Mesangial cell (primary cell): ENCODE results near the gene POLR1H. TPM values are rescaled to one million over a fixed set of nuclear protein-coding genes. Genes with fewer than 3 reads are reported as not detected.

Experiments used
- total RNA-seq: library from RNA; depleted of rRNA; stranded (reverse); fragments of >200 nt; gene quantifications from 2 replicates; pipeline ENCODE4 v1.2.3, GENCODE V29; 2015

The POLR1H gene, protein sequence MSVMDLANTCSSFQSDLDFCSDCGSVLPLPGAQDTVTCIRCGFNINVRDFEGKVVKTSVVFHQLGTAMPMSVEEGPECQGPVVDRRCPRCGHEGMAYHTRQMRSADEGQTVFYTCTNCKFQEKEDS
- 21.7 and 25.6 TPM in 2 replicates for total RNA-seq

DNA sequence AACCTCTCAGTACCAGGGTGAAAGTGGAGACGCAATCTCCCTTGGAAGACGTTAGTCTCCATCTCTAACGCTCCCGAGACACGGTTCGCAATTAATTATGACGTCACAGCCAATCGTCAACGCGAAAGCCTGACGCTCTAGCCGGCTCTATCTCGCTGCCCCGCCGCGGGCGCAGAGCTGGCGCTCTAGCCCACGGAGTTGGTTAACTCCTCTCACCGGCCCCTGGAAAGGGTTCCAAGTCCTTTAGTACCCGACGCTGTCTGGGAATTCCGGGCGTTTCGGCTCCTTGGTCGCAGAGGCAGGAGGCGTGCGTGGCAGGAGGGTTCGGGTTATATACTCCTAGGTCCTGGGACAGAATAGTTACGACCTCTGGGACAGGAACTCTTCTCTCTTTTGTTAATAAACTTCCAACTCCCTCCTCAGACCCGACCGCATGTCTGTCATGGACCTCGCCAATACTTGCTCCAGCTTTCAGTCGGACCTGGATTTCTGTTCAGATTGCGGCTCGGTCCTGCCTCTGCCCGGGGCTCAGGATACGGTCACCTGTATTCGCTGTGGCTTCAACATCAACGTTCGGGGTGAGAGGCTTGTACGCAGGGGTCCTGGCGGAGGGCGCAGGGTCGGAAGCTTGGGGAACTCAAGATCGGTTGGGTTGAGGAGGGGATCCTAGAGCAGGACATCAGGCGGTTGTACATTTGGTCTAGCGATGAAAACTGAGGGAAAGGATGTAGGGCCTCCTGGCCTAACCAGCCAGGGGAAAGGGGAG is at the start of gene POLR1H:
POLR1H (plus strand) TSS at position 174 of the 766 bp plus-strand sequence; CDS start at position 434, 260 bp downstream.

DNA sequence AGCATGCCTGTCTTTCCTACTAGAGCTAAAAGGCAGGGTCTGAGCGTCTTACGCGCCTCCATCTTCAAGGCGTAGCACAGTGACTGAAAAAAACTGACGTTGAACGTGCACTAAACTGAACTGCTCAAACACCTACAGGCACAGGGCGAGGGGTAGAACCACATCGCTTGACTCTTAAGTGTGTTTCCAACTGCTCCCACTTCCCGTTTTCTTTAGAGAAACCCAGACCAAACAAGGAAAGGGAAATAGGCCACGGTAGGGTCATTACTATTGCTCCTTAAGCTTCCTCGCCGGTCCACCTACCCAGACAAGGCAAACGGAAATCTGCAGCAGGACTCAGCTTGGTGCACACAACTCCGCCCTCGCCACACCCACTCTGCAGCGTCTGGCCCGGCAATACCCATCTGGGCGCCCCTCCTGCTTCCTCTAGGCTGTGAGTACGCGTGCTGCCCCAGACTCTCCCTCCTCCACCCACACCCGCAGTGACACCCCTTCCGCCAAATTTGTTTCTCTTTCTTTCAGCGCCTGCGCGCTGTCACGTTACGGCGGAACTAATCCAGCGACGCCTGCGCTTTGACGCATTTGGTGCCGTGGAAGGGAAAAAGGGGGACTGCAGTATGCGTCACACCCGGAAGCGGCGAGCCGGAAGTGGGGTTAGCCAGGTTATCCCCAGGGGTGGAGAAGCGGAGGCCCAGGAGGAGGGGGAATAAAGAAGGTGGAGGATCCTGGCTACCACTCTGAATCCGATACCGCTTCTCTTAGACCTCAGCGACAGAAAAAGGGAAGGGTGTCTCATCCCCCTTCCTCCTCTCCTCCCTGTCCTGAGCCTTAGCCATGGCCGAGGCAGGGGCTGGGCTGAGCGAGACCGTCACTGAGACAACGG is 5.8 kb downstream of the POLR1H start, which contains the start of gene PPP1R11:
PPP1R11 (plus strand) TSS at position 622 of the 883 bp plus-strand sequence; CDS start at position 835, 213 bp downstream.

DNA sequence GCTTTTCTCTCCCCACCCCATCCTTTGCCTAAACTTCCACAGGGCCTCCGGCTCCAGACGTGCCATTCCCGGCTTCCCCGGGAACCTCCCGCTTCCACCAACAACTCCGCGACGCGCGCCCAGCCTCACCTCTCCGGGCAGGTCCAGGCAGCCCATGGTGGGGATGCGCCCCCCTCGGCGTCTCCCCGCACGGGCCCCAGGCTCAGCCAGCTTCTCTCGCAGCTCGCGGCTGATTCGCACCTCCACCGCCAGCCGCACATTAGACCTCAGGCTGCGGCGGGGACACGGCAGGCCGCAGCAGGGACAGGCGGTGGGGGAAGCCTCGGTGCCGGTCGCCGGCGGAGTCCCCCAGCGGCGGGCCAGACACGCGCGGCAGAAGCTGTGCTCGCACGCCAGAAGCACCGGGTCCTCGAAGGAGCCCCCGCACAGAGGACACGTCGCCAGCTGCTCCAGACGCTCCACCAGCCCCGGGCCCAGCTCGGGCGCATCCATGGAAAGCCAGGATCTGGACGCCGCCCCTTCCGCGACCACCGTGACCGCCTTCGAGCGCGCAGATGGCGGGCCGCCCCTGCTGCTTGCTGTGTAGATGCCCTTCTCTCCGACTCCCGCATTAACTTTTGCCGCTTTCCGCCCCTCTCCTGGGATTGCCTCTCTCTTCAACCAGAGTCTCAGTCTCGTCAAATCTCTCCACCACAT is 14.2 kb downstream of the POLR1H start, which contains the start of gene RNF39:
RNF39 (minus strand) TSS at position 676 of the 696 bp plus-strand sequence; CDS start at position 492, 184 bp downstream.

DNA sequence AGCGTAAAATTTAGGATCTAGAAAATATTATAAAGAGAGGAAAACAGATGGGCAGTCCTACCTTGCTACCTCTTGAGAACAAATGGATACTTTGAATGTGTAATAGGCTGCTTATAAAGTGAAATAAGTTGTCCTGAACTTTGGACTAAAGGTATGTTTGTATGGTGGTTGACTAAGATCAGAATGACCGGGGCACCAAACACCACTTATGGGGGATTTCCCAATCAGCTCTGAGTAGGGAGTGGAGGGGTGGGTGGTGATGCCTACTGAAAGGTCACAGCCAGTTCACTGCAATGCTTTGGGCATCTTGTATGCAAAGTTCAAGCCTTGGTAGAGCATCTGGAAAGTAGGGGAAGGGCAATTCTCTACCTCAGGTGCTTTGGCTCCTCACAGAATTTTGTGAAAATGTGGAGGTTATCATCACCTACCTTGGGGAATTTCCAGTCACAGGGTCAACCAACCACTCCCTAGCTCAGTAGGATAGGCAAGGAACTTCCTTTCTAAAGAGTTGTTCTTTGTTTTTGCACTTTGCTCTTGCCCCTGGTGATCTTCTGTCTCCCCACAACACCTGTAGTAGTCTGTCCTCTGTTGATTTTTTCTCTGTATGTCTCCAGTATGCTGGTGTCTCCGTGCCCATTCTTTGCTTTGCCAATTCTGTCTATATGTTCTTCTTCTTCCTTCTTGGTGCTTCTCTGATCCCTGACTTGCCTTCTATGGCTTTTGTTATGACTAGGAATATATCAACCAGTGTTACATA is 52.1 kb downstream of the POLR1H start, which contains the start of gene TRIM31:
TRIM31 (minus strand) TSS at position 88 of the 757 bp plus-strand sequence. CDS start 285 bp downstream, outside the sequence.

Other genes with a start within 250 kb of the POLR1H start
- not detected in 2 replicates for gene HLA-G, start 233.4 kb upstream of the POLR1H start, total RNA-seq
- 466 and 502 TPM in 2 replicates for gene HLA-A, start 118.7 kb upstream of the POLR1H start, total RNA-seq
- gene PPP1R11, start 5.9 kb downstream of the POLR1H start, total RNA-seq: 35.2 and 38.1 TPM in 2 replicates
- not detected in 2 replicates for gene RNF39, start 14.5 kb downstream of the POLR1H start, total RNA-seq
- not detected in 2 replicates for gene TRIM31, start 51.8 kb downstream of the POLR1H start, total RNA-seq
- gene TRIM40, start 74.9 kb downstream of the POLR1H start, total RNA-seq: not detected in 2 replicates
- gene TRIM10, start 99.9 kb downstream of the POLR1H start, total RNA-seq: not detected in 2 replicates
- not detected in 2 replicates for gene TRIM15, start 102.3 kb downstream of the POLR1H start, total RNA-seq
- 23.5 and 27.5 TPM in 2 replicates for gene TRIM26, start 152.1 kb downstream of the POLR1H start, total RNA-seq